Measurements from ENCODE around the gene CLEC2L. TPM values are rescaled to one million over a fixed set of nuclear protein-coding genes. Genes with fewer than 3 reads are reported as not detected.

The CLEC2L gene
- total and polyA plus RNA-seq, 2 of the 4 experiments (the other 2 are of a cell fraction), result not detected

GRCh38 chr7:139522830-139523198 is 671 bp upstream of the CLEC2L start:
- Histone ChIP-seq H3K4me3 (ENCODE audit: insufficient read depth, low read depth, low read length) (no peak overlapping the region), H3K56ac (ENCODE audit: extremely low read depth, insufficient read depth, low read length) (no peak overlapping the region), H3K27ac (ENCODE audit: insufficient read depth, low read length) (no peak overlapping the region), H4K20me1 (ENCODE audit: insufficient read depth, low read length) (peaks cover 4% of the 10 kb centered on the region; the same call in 1 of the 2 replicates), H2AK9ac (replicated peaks; ENCODE audit: low read depth, low read length, poor library complexity) (no peak overlapping the region), H2BK15ac (ENCODE audit: low read depth, low read length) (no peak overlapping the region), H3K23ac (ENCODE audit: low read depth, low read length) (no peak overlapping the region), H4K5ac (ENCODE audit: low read depth, low read length) (no peak overlapping the region), H3K9ac (ENCODE audit: low read depth, low read length) (no peak overlapping the region), H4K91ac (ENCODE audit: insufficient read depth, low read depth, low read length) (no peak overlapping the region), H3K36me3 (ENCODE audit: control insufficient read depth, insufficient read depth, low read length) (no peaks in the 10 kb centered on the region), H2BK120ac (ENCODE audit: low read depth, low read length) (no peak overlapping the region), H2BK20ac (ENCODE audit: low read depth, low read length) (no peak overlapping the region), H3K9me3 (ENCODE audit: control insufficient read depth, insufficient read depth, low read length) (peaks cover 4% of the 10 kb centered on the region), H3K27me3 (ENCODE audit: control insufficient read depth, insufficient read depth, low read length) (peaks cover 43% of the 10 kb centered on the region), H3K14ac (replicated peaks; ENCODE audit: low read depth, low read length) (no peak overlapping the region), H4K8ac (ENCODE audit: low read depth in 2 of 2, low read length in 2 of 2) (no peak overlapping the region), H3K18ac (ENCODE audit: low read depth, low read length) (no peak overlapping the region), H3K4me2 (ENCODE audit: low read depth, low read length) (no peak overlapping the region), H2AFZ (replicated peaks; ENCODE audit: low read length, poor library complexity) (no peak overlapping the region), H3K9me1 (ENCODE audit: insufficient read depth, low read length) (peaks cover 4% of the 10 kb centered on the region), H3K4me1 (ENCODE audit: control insufficient read depth, insufficient read depth, low read length) (peaks cover 6% of the 10 kb centered on the region; the same call in 1 of the 2 replicates), H3K4ac (ENCODE audit: low read depth, low read length) (no peak overlapping the region), H2AK5ac (ENCODE audit: low read depth, low read length) (no peak overlapping the region), H2BK5ac (ENCODE audit: low read depth, low read length, poor library complexity, severe bottlenecking) (no peak overlapping the region), H3K79me1 (ENCODE audit: low read depth in 1 of 2, low read length in 2 of 2) (no peaks in the 10 kb centered on the region)
- ChIA-PET CTCF (no interaction called here), POLR2A (ENCODE audit: unreplicated experiment) (no interaction called here)
- no TSS peak for BruUV-seq (replicated peaks)
- dilution Hi-C loops (cut with HindIII; ENCODE audit: low sequenced_read_pairs, unreplicated experiment) (no loop called here), intact Hi-C loops (cut with micrococcal nuclease) (no loop called here), in situ Hi-C loops (cut with MboI; ENCODE audit: low sequenced_read_pairs) (no loop called here)
- ATAC-seq (ENCODE audit: low read depth) (no peak), DNase-seq (no peak)
- no CpG with 5 or more reads among the region's 11 CpGs for WGBS, 2 experiments (ENCODE audit: extremely low coverage in 2 of 2, insufficient read length in 1 of 2)
- no peak for TF ChIP-seq MXI1 (IDR thresholded peaks at IDR 0.05; ENCODE audit: borderline replicate concordance, low read depth, low read length)
- no peak for TF ChIP-seq BHLHE40 (IDR thresholded peaks at IDR 0.05; ENCODE audit: low read depth, low read length)
- no peak for TF ChIP-seq RAD21 (IDR thresholded peaks at IDR 0.05; ENCODE audit: low read length)
- no peak for TF ChIP-seq NFE2L2 (IDR thresholded peaks at IDR 0.05; ENCODE audit: low read depth, low read length)
- no peak for TF ChIP-seq SMC3 (IDR thresholded peaks at IDR 0.05; ENCODE audit: low read depth, low read length)
- TF ChIP-seq FOS (IDR thresholded peaks at IDR 0.05; ENCODE audit: low read depth, low read length), result no peak
- TF ChIP-seq POLR2A (IDR thresholded peaks at IDR 0.05; ENCODE audit: low read depth, low read length), result no peak
- no peak for TF ChIP-seq RCOR1 (IDR thresholded peaks at IDR 0.05; ENCODE audit: insufficient replicate concordance, low read length)
- TF ChIP-seq MAFK (IDR thresholded peaks at IDR 0.05; ENCODE audit: low read depth, low read length), result no peak
- TF ChIP-seq ELK1 (IDR thresholded peaks at IDR 0.05; ENCODE audit: borderline replicate concordance, low read depth, low read length), result no peak
- no peak for TF ChIP-seq RFX5 (IDR thresholded peaks at IDR 0.05; ENCODE audit: low read depth, low read length)
- no peak for TF ChIP-seq USF2 (IDR thresholded peaks at IDR 0.05; ENCODE audit: low read depth, low read length)
- no peak for TF ChIP-seq CEBPB (IDR thresholded peaks at IDR 0.05; ENCODE audit: low read depth, low read length)

All from IMR-90 (cell line).